ENCODE results near the gene CA5A. TPM values are rescaled to one million over a fixed set of nuclear protein-coding genes. Genes with fewer than 3 reads are reported as not detected.
A peak's percentile ranks its signal among the peaks of the same experiment; 100 is the strongest.

CA5A gene
- total RNA-seq, 1 donor from 2014 or later: not detected

DNA sequence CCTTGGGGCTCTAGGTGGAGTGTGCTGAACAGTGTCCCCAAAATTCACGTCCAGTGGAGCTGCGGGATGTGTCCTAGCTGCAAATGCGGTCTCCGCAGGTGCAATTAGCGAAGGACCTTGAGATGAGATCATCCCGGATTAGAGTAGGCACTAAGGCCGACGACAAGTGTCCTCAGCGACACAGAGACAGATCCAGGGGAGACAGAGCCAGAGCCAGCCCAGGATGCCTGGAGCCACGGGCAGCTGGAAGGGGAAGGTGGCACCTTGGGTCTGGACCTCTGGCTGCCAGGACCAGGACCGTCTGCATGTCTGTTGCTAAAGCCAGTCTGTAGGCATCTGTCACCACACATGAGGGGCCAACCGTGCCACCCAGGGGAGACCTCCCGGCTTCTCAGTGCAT is 91.5 kb downstream of the CA5A start:
- DNase-seq (ENCODE audit: low read depth) (no peak), FAIRE-seq (no peak)
- Mint-ChIP-seq H3K27me3 (ENCODE audit: low read depth, unreplicated experiment) (no peaks in the 10 kb centered on the region), H3K27ac (ENCODE audit: unreplicated experiment) (peak overlapping the region; percentile 37), H3K4me1 (ENCODE audit: low read depth, unreplicated experiment) (peaks cover 22% of the 10 kb centered on the region), H3K4me3 (ENCODE audit: unreplicated experiment) (no peak overlapping the region), H3K36me3 (ENCODE audit: low read depth, unreplicated experiment) (peaks cover 12% of the 10 kb centered on the region), H3K9me3 (ENCODE audit: unreplicated experiment) (peaks cover 3% of the 10 kb centered on the region)
- H3K27ac ChIP-seq (ENCODE audit: low read depth, low read length): no peak overlapping the region
- peaks cover 14% of the 10 kb centered on the region for H3K36me3 ChIP-seq (ENCODE audit: insufficient read depth, low read length)
- H3K27me3 ChIP-seq (ENCODE audit: insufficient read depth, low read length): no peaks in the 10 kb centered on the region
- H3K9ac ChIP-seq (ENCODE audit: low read length): no peak overlapping the region
- no peak overlapping the region for H3K4me3 ChIP-seq (ENCODE audit: insufficient read depth, low read depth, low read length)
- H3K4me2 ChIP-seq (ENCODE audit: low read length): no peak overlapping the region
- H3K9me3 ChIP-seq (ENCODE audit: insufficient read depth, low read depth, low read length): no peaks in the 10 kb centered on the region
- no peak overlapping the region for H2AFZ ChIP-seq (ENCODE audit: low read depth, low read length)
- H3K79me2 ChIP-seq (ENCODE audit: insufficient read depth, low read length): peaks cover 90% of the 10 kb centered on the region
- TF ChIP-seq, protein P1, sequence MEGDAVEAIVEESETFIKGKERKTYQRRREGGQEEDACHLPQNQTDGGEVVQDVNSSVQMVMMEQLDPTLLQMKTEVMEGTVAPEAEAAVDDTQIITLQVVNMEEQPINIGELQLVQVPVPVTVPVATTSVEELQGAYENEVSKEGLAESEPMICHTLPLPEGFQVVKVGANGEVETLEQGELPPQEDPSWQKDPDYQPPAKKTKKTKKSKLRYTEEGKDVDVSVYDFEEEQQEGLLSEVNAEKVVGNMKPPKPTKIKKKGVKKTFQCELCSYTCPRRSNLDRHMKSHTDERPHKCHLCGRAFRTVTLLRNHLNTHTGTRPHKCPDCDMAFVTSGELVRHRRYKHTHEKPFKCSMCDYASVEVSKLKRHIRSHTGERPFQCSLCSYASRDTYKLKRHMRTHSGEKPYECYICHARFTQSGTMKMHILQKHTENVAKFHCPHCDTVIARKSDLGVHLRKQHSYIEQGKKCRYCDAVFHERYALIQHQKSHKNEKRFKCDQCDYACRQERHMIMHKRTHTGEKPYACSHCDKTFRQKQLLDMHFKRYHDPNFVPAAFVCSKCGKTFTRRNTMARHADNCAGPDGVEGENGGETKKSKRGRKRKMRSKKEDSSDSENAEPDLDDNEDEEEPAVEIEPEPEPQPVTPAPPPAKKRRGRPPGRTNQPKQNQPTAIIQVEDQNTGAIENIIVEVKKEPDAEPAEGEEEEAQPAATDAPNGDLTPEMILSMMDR (IDR thresholded peaks at IDR 0.05; ENCODE audit: insufficient read depth, low read depth, low read length): no peak
- no peak for TF ChIP-seq EZH2 (IDR thresholded peaks at IDR 0.05; ENCODE audit: insufficient read depth, low read length)
- H4K20me1 ChIP-seq (ENCODE audit: insufficient read depth, low read length): peaks cover 98% of the 10 kb centered on the region
- H3K4me1 ChIP-seq (ENCODE audit: insufficient read depth, low read length): no peaks in the 10 kb centered on the region

- H3K4me1 Mint-ChIP-seq (ENCODE audit: low read depth, unreplicated experiment): peaks cover 21% of the 10 kb centered on the region
- peak; percentile 36 for DNase-seq (ENCODE audit: low read depth)
- no peak for TF ChIP-seq EZH2 (IDR thresholded peaks at IDR 0.05; ENCODE audit: insufficient read depth, low read length)
- TF ChIP-seq, protein P1 (IDR thresholded peaks at IDR 0.05; ENCODE audit: insufficient read depth, low read depth, low read length): peak; percentile 3
- Histone ChIP-seq H3K27me3 (ENCODE audit: insufficient read depth, low read length) (no peaks in the 10 kb centered on the region), H3K4me1 (ENCODE audit: insufficient read depth, low read length) (no peaks in the 10 kb centered on the region), H3K79me2 (ENCODE audit: insufficient read depth, low read length) (peaks cover 84% of the 10 kb centered on the region), H3K4me2 (ENCODE audit: low read length) (no peak overlapping the region), H3K27ac (ENCODE audit: low read depth, low read length) (peak overlapping the region; percentile 26), H3K36me3 (ENCODE audit: insufficient read depth, low read length) (peaks cover 13% of the 10 kb centered on the region), H3K9me3 (ENCODE audit: insufficient read depth, low read depth, low read length) (no peaks in the 10 kb centered on the region), H3K4me3 (ENCODE audit: insufficient read depth, low read depth, low read length) (no peak overlapping the region), H3K9ac (ENCODE audit: low read length) (no peak overlapping the region), H4K20me1 (ENCODE audit: insufficient read depth, low read length) (peaks cover 98% of the 10 kb centered on the region), H2AFZ (ENCODE audit: low read depth, low read length) (no peak overlapping the region)
- no peak overlapping the region for H3K27ac Mint-ChIP-seq (ENCODE audit: unreplicated experiment)
- FAIRE-seq: no peak
- no peak overlapping the region for H3K4me3 Mint-ChIP-seq (ENCODE audit: unreplicated experiment)
- peaks cover 3% of the 10 kb centered on the region for H3K9me3 Mint-ChIP-seq (ENCODE audit: unreplicated experiment)
- no peaks in the 10 kb centered on the region for H3K27me3 Mint-ChIP-seq (ENCODE audit: low read depth, unreplicated experiment)
- H3K36me3 Mint-ChIP-seq (ENCODE audit: low read depth, unreplicated experiment): peaks cover 12% of the 10 kb centered on the region
Measured at GRCh38 chr16:87844120-87844733, 92.1 kb downstream of the CA5A start.

DNA sequence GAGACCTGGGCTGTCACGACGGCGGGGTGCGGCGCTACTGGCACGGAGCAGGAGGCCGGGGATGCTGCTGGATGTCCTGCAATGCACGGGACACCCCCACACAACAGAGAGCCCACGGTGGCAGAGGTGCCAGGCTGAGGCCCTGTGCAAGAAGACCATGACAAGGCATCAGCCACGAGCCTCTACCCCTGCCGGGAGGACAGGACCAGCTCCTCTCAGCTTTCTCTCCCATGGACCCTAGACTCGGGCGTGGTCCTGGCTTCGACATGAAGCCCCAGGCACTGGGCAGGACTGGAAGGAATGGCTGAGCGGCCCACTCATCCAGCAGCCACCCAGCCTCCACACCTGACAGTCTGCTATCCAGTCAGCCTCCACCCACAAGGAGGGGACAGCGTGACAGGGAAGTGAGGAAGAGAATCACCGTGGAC is 92.6 kb downstream of the CA5A start:
- H3K36me3 Mint-ChIP-seq (ENCODE audit: low read depth, unreplicated experiment): peaks cover 12% of the 10 kb centered on the region
- Histone ChIP-seq H2AFZ (ENCODE audit: low read depth, low read length) (no peak overlapping the region), H3K9me3 (ENCODE audit: insufficient read depth, low read depth, low read length) (no peaks in the 10 kb centered on the region), H3K27ac (ENCODE audit: low read depth, low read length) (peak overlapping the region; percentile 26), H3K4me3 (ENCODE audit: insufficient read depth, low read depth, low read length) (no peak overlapping the region), H4K20me1 (ENCODE audit: insufficient read depth, low read length) (peaks cover 98% of the 10 kb centered on the region), H3K36me3 (ENCODE audit: insufficient read depth, low read length) (peaks cover 16% of the 10 kb centered on the region), H3K4me2 (ENCODE audit: low read length) (no peak overlapping the region), H3K27me3 (ENCODE audit: insufficient read depth, low read length) (no peaks in the 10 kb centered on the region), H3K79me2 (ENCODE audit: insufficient read depth, low read length) (peaks cover 78% of the 10 kb centered on the region), H3K4me1 (ENCODE audit: insufficient read depth, low read length) (no peaks in the 10 kb centered on the region), H3K9ac (ENCODE audit: low read length) (no peak overlapping the region)
- H3K27me3 Mint-ChIP-seq (ENCODE audit: low read depth, unreplicated experiment): no peaks in the 10 kb centered on the region
- DNase-seq (ENCODE audit: low read depth) (no peak), FAIRE-seq (no peak)
- no peak overlapping the region for H3K4me3 Mint-ChIP-seq (ENCODE audit: unreplicated experiment)
- H3K4me1 Mint-ChIP-seq (ENCODE audit: low read depth, unreplicated experiment): peaks cover 21% of the 10 kb centered on the region
- H3K9me3 Mint-ChIP-seq (ENCODE audit: unreplicated experiment): peaks cover 3% of the 10 kb centered on the region
- no peak overlapping the region for H3K27ac Mint-ChIP-seq (ENCODE audit: unreplicated experiment)
- TF ChIP-seq EZH2 (IDR thresholded peaks at IDR 0.05; ENCODE audit: insufficient read depth, low read length): no peak
- TF ChIP-seq, protein P1 (IDR thresholded peaks at IDR 0.05; ENCODE audit: insufficient read depth, low read depth, low read length): no peak
